IPS-18a (cell line): ENCODE results near the gene GTSE1.

Source experiments
- H3K27ac ChIP-seq: one replicate; pipeline ENCODE4 v1.5.1; 2013; ENCODE audit warnings: low read length
- H3K27me3 ChIP-seq: one replicate; pipeline ENCODE4 v1.6.1; 2013; ENCODE audit warnings: mild to moderate bottlenecking, low read length; ENCODE audit not compliant: control insufficient read depth, insufficient read depth
- H3K36me3 ChIP-seq: one replicate; pipeline ENCODE4 v1.6.1; 2013; ENCODE audit warnings: low read depth, low read length; ENCODE audit not compliant: control insufficient read depth
- H3K4me1 ChIP-seq: one replicate; pipeline ENCODE4 v1.6.1; 2013; ENCODE audit warnings: low read depth, low read length; ENCODE audit not compliant: control insufficient read depth
- H3K4me3 ChIP-seq: one replicate; pipeline ENCODE4 v1.5.1; 2013; ENCODE audit warnings: low read length
- H3K9ac ChIP-seq: one replicate; pipeline ENCODE4 v1.6.1; 2013; ENCODE audit warnings: mild to moderate bottlenecking, low read length, moderate library complexity
- H3K9me3 ChIP-seq: one replicate; pipeline ENCODE4 v1.6.1; 2013; ENCODE audit warnings: low read depth, low read length; ENCODE audit not compliant: control insufficient read depth

The GTSE1 gene

GRCh38 chr22:46322711-46323110 is 26.0 kb downstream of the GTSE1 start:
- no peaks in the 10 kb centered on the region for H3K9me3 ChIP-seq
- H3K4me1 ChIP-seq: no peaks in the 10 kb centered on the region
- H3K4me3 ChIP-seq: no peak overlapping the region
- no peaks in the 10 kb centered on the region for H3K27me3 ChIP-seq
- H3K27ac ChIP-seq: no peak overlapping the region
- H3K36me3 ChIP-seq: peaks cover 57% of the 10 kb centered on the region
- no peak overlapping the region for H3K9ac ChIP-seq

- no peak overlapping the region for H3K9ac ChIP-seq
- H3K27ac ChIP-seq: no peak overlapping the region
- no peaks in the 10 kb centered on the region for H3K9me3 ChIP-seq
- peaks cover 55% of the 10 kb centered on the region for H3K36me3 ChIP-seq
- no peaks in the 10 kb centered on the region for H3K4me1 ChIP-seq
- no peak overlapping the region for H3K4me3 ChIP-seq
- H3K27me3 ChIP-seq: no peaks in the 10 kb centered on the region
Measured at GRCh38 chr22:46323162-46323561, 26.5 kb downstream of the GTSE1 start.

- Histone ChIP-seq H3K4me3 (no peak overlapping the region), H3K9me3 (no peaks in the 10 kb centered on the region), H3K27ac (no peak overlapping the region), H3K9ac (no peak overlapping the region), H3K36me3 (peaks cover 59% of the 10 kb centered on the region), H3K27me3 (no peaks in the 10 kb centered on the region), H3K4me1 (no peaks in the 10 kb centered on the region)
Measured at GRCh38 chr22:46326066-46326680, 29.5 kb downstream of the GTSE1 start.

GRCh38 chr22:46327691-46328465 is 31.2 kb downstream of the GTSE1 start:
- no peak overlapping the region for H3K9ac ChIP-seq
- no peak overlapping the region for H3K4me3 ChIP-seq
- no peaks in the 10 kb centered on the region for H3K4me1 ChIP-seq
- H3K27me3 ChIP-seq: no peaks in the 10 kb centered on the region
- H3K9me3 ChIP-seq: no peaks in the 10 kb centered on the region
- peaks cover 72% of the 10 kb centered on the region for H3K36me3 ChIP-seq
- H3K27ac ChIP-seq: no peak overlapping the region

- no peaks in the 10 kb centered on the region for H3K4me1 ChIP-seq
- H3K36me3 ChIP-seq: peaks cover 75% of the 10 kb centered on the region
- H3K9me3 ChIP-seq: no peaks in the 10 kb centered on the region
- H3K27ac ChIP-seq: no peak overlapping the region
- no peaks in the 10 kb centered on the region for H3K27me3 ChIP-seq
- no peak overlapping the region for H3K9ac ChIP-seq
- H3K4me3 ChIP-seq: no peak overlapping the region
Measured at GRCh38 chr22:46328797-46329196, 32.1 kb downstream of the GTSE1 start.

- Histone ChIP-seq H3K9ac (no peak overlapping the region), H3K4me3 (no peak overlapping the region), H3K27me3 (no peaks in the 10 kb centered on the region), H3K36me3 (peaks cover 72% of the 10 kb centered on the region), H3K4me1 (no peaks in the 10 kb centered on the region), H3K27ac (no peak overlapping the region), H3K9me3 (no peaks in the 10 kb centered on the region)
Measured at GRCh38 chr22:46329616-46330015, 32.9 kb downstream of the GTSE1 start.

GRCh38 chr22:46330426-46330825 is 33.8 kb downstream of the GTSE1 start:
- peaks cover 66% of the 10 kb centered on the region for H3K36me3 ChIP-seq
- H3K9me3 ChIP-seq: no peaks in the 10 kb centered on the region
- H3K4me1 ChIP-seq: no peaks in the 10 kb centered on the region
- H3K27ac ChIP-seq: no peak overlapping the region
- no peak overlapping the region for H3K9ac ChIP-seq
- H3K27me3 ChIP-seq: no peaks in the 10 kb centered on the region
- no peak overlapping the region for H3K4me3 ChIP-seq

GRCh38 chr22:46331496-46331895 is 34.8 kb downstream of the GTSE1 start:
- no peaks in the 10 kb centered on the region for H3K4me1 ChIP-seq
- H3K27me3 ChIP-seq: no peaks in the 10 kb centered on the region
- H3K36me3 ChIP-seq: peaks cover 56% of the 10 kb centered on the region
- no peak overlapping the region for H3K27ac ChIP-seq
- no peaks in the 10 kb centered on the region for H3K9me3 ChIP-seq
- no peak overlapping the region for H3K4me3 ChIP-seq
- no peak overlapping the region for H3K9ac ChIP-seq

- H3K27ac ChIP-seq: no peak within 1 kb of the TSS
- no peaks in the 10 kb centered on the region for H3K4me1 ChIP-seq
- peak within 1 kb of the TSS; percentile 77 for H3K9ac ChIP-seq
- H3K36me3 ChIP-seq: peaks cover 45% of the 10 kb centered on the region
- H3K9me3 ChIP-seq: no peaks in the 10 kb centered on the region
- no peaks in the 10 kb centered on the region for H3K27me3 ChIP-seq
- H3K4me3 ChIP-seq: peak within 1 kb of the TSS; percentile 86
Measured at GRCh38 chr22:46335201-46336118, 38.8 kb downstream of the GTSE1 start, which contains the start of gene TRMU. TSS of gene TRMU (plus strand) at chr22:46335714. CDS start at chr22:46335765, 51 bp downstream.

- Histone ChIP-seq H3K4me1 (no peaks in the 10 kb centered on the region), H3K36me3 (peaks cover 50% of the 10 kb centered on the region), H3K27ac (no peak overlapping the region), H3K4me3 (peak overlapping the region; percentile 86), H3K27me3 (no peaks in the 10 kb centered on the region), H3K9me3 (no peaks in the 10 kb centered on the region), H3K9ac (peak overlapping the region; percentile 77)
Measured at GRCh38 chr22:46336119-46337078, 39.7 kb downstream of the GTSE1 start.
